ENCODE data around the gene ASAH2. TPM values are rescaled to one million over a fixed set of nuclear protein-coding genes. Genes with fewer than 3 reads are reported as not detected.

Gene ASAH2
- polyA plus RNA-seq, 1 experiment = 1.6 TPM

DNA sequence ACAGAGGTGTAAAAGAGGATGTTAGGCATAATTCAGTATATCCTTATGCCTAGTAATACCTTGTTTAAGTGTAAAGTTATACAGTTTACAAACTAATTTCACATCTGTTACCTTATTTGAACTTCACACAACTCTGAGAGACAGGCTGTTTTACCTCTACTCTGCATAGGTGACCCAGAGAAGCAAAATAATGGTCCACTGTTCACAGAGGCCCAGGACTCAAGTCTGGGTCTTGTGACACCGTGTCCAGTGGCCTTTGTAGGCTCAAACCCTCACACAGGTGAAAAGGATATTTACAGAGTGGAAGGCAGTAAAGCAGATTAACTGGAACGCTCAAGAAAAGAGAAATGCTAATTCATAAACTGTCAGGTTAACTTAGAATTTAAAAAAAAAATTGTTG, 32.1 kb downstream of the ASAH2 start:
- ChIA-PET POLR2A (no interaction called here), CTCF (no interaction called here)

GRCh38 chr10:50216894-50217293, 34.4 kb downstream of the ASAH2 start:
- Histone ChIP-seq H3K27me3 (ENCODE audit: control insufficient read depth, insufficient read depth, low read length) (peaks cover 10% of the 10 kb centered on the region), H3K9me3 (ENCODE audit: control insufficient read depth, insufficient read depth, low read length) (no peaks in the 10 kb centered on the region), H3K4me3 (ENCODE audit: low read depth, low read length) (no peak overlapping the region), H3K27ac (ENCODE audit: low read depth, low read length) (no peak overlapping the region)
- no peak for TF ChIP-seq CTCF (IDR thresholded peaks at IDR 0.05; ENCODE audit: low read depth, low read length)
- ChIA-PET CTCF (interaction anchor here (1.0 kb wide), 1 partner anchor 8 kb away, joined by 4 read pairs; no protein-coding TSS in a partner anchor), POLR2A (no interaction called here)
- no peak for DNase-seq (ENCODE audit: low read depth, low spot score)

More for the DNA sequence above, 32.1 kb downstream of the ASAH2 start:
- Histone ChIP-seq H3K27ac (ENCODE audit: low read depth, low read length) (no peak overlapping the region), H3K9me3 (ENCODE audit: control insufficient read depth, insufficient read depth, low read length) (no peaks in the 10 kb centered on the region), H3K27me3 (ENCODE audit: control insufficient read depth, insufficient read depth, low read length) (peaks cover 3% of the 10 kb centered on the region), H3K4me3 (ENCODE audit: low read depth, low read length) (no peak overlapping the region)
- no peak for TF ChIP-seq CTCF (IDR thresholded peaks at IDR 0.05; ENCODE audit: low read depth, low read length)
- DNase-seq (ENCODE audit: low read depth, low spot score) = no peak

- CTCF ChIA-PET = interaction anchor here (1.0 kb wide), 1 partner anchor 9 kb away, joined by 4 read pairs; no protein-coding TSS in a partner anchor
These were observed 34.9 kb downstream of the ASAH2 start for GRCh38 chr10:50216418-50216817.

DNA sequence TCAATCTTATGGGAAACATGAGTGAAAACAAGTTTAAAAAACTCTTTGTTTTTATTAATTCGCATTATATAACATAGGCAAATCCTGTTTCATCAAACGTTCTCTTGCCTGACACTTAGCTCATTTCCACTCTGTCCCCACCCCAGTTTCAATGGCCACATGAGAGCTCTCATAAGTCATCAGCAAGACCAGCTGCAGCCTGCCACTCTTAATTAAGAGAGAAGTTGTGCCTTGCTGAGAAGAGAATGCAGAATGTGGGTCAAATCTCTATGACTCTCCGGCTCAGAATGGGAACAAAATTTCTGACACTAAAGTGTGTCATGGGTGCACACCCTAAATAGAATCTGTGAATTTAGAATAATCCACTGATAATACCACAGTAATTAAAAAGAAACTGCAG, 39.6 kb downstream of the ASAH2 start:
- no peak for TF ChIP-seq CTCF (IDR thresholded peaks at IDR 0.05; ENCODE audit: low read depth, low read length)
- ChIA-PET CTCF (no interaction called here), POLR2A (no interaction called here)
- no peak for DNase-seq (ENCODE audit: low read depth, low spot score)
- H3K27ac ChIP-seq (ENCODE audit: low read depth, low read length) = no peak overlapping the region
- H3K4me3 ChIP-seq (ENCODE audit: low read depth, low read length) = no peak overlapping the region
- no peaks in the 10 kb centered on the region for H3K9me3 ChIP-seq (ENCODE audit: control insufficient read depth, insufficient read depth, low read length)
- H3K27me3 ChIP-seq (ENCODE audit: control insufficient read depth, insufficient read depth, low read length) = peaks cover 7% of the 10 kb centered on the region

More at GRCh38 chr10:50216418-50216817, 34.9 kb downstream of the ASAH2 start:
- DNase-seq (ENCODE audit: low read depth, low spot score) = no peak
- no peak overlapping the region for H3K4me3 ChIP-seq (ENCODE audit: low read depth, low read length)
- POLR2A ChIA-PET = no interaction called here
- no peak for TF ChIP-seq CTCF (IDR thresholded peaks at IDR 0.05; ENCODE audit: low read depth, low read length)
- no peaks in the 10 kb centered on the region for H3K9me3 ChIP-seq (ENCODE audit: control insufficient read depth, insufficient read depth, low read length)
- peaks cover 10% of the 10 kb centered on the region for H3K27me3 ChIP-seq (ENCODE audit: control insufficient read depth, insufficient read depth, low read length)
- H3K27ac ChIP-seq (ENCODE audit: low read depth, low read length) = no peak overlapping the region

DNA sequence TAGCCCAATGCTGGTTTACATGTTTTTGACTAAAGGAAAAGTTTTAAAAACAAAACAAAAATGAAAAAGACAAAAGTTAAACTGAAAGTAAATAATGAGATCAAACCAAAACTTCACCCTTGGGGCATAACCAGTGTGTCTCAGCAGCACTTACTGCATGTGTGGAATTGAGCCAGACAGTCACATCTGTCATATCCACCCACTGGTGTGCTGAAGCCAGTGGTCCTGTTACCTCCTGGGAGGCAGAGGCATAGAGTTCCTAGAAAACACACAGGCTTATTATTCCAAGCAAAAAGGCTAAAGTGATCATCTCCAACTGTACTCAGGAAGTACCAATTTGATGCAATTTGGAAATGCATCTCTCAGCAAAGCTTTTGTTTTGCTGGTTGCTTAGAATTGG, 40.4 kb downstream of the ASAH2 start:
- ChIA-PET POLR2A (no interaction called here), CTCF (interaction anchor here (0.6 kb wide), 1 partner anchor 680 kb away, joined by 3 read pairs; no protein-coding TSS in a partner anchor)
- Histone ChIP-seq H3K27ac (ENCODE audit: low read depth, low read length) (no peak overlapping the region), H3K4me3 (ENCODE audit: low read depth, low read length) (no peak overlapping the region), H3K9me3 (ENCODE audit: control insufficient read depth, insufficient read depth, low read length) (no peaks in the 10 kb centered on the region), H3K27me3 (ENCODE audit: control insufficient read depth, insufficient read depth, low read length) (peaks cover 7% of the 10 kb centered on the region)
- TF ChIP-seq CTCF (IDR thresholded peaks at IDR 0.05; ENCODE audit: low read depth, low read length) = no peak
- DNase-seq (ENCODE audit: low read depth, low spot score) = no peak

Other genes starting within 250 kb of the ASAH2 start
- gene WASHC2A, start 183.6 kb downstream of the ASAH2 start, polyA plus RNA-seq (2011; rRNA removed) = 44.6 and 59.9 TPM in 2 replicates

Measured in AG04450 (cell line).